GM13976 (cell line): ENCODE results near the gene ASS1.

Experiments used
- DNase-seq: peaks from one replicate; pipeline ENCODE4 v3.0.0; 2012; ENCODE audit warnings: low spot score
- in situ Hi-C: fragments of 300-500 bp; cut with MboI; formaldehyde crosslinking; loops from one replicate; pipeline ENCODE4 v1.12.0; 2022; ENCODE audit warnings: low sequenced_read_pairs, mixed read lengths, inconsistent platforms; ENCODE audit not compliant: unreplicated experiment
- TF ChIP-seq, protein P1 (sequence below): IDR thresholded peaks from 2 replicates; pipeline ENCODE4 v1.5.1; 2012; ENCODE audit warnings: borderline replicate concordance, mild to moderate bottlenecking; ENCODE audit not compliant: insufficient read depth; ENCODE audit errors: extremely low read depth, missing control alignments, control extremely low read depth

Gene ASS1

DNA sequence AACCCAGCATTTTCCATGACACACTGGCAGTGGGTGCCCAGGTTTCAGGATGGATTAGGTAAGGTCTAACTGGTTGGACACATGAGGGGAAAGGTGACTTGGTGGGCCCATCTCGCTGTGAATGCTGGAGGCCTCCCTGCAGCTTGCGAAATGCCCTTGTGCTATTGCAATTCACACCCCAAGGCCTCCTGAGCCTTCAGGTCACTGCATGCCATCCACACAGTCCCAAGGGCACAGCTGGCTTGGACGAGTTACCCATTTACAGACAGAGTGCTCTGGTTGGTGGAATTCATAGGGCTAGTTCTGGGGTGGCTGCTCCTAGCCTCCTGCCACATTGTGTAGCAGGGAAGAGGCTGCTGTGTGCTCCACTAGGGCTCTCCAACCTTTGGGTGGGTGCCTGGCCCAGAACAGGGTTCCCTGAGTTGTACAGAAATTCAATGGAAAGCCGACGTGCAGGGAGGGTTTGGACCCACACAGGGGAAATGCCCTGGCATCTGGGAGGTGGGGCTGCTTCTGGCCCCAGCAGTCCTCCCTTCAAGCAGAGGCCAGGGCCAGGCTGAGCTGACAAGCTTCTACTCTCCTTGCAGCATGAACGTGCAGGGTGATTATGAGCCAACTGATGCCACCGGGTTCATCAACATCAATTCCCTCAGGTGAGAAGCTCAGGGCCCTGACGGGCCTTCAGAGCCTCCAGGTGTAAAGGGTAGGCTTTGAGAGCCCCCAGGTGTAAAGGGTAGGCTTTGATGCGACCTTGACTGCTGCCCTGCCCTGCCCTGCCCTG, 54.3 kb downstream of the ASS1 start:
- in situ Hi-C loops, result no loop called here
- TF ChIP-seq, protein P1, sequence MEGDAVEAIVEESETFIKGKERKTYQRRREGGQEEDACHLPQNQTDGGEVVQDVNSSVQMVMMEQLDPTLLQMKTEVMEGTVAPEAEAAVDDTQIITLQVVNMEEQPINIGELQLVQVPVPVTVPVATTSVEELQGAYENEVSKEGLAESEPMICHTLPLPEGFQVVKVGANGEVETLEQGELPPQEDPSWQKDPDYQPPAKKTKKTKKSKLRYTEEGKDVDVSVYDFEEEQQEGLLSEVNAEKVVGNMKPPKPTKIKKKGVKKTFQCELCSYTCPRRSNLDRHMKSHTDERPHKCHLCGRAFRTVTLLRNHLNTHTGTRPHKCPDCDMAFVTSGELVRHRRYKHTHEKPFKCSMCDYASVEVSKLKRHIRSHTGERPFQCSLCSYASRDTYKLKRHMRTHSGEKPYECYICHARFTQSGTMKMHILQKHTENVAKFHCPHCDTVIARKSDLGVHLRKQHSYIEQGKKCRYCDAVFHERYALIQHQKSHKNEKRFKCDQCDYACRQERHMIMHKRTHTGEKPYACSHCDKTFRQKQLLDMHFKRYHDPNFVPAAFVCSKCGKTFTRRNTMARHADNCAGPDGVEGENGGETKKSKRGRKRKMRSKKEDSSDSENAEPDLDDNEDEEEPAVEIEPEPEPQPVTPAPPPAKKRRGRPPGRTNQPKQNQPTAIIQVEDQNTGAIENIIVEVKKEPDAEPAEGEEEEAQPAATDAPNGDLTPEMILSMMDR, result no peak
- DNase-seq, result no peak

- in situ Hi-C loops, result no loop called here
- DNase-seq, result no peak
- TF ChIP-seq, protein P1, result no peak
Measured at GRCh38 chr9:130499804-130500263, 55.1 kb downstream of the ASS1 start.

GRCh38 chr9:130500340-130501180, 55.8 kb downstream of the ASS1 start:
- DNase-seq, result no peak
- in situ Hi-C loops, result no loop called here
- TF ChIP-seq, protein P1, result no peak

- in situ Hi-C loops, result no loop called here
- TF ChIP-seq, protein P1, result no peak
- no peak for DNase-seq
Measured at GRCh38 chr9:130501639-130502038, 56.9 kb downstream of the ASS1 start.

- TF ChIP-seq, protein P1, result no peak
- in situ Hi-C loops, result no loop called here
- no peak for DNase-seq
Measured at GRCh38 chr9:130508218-130508617, 63.5 kb downstream of the ASS1 start.

- TF ChIP-seq, protein P1, result no peak
- in situ Hi-C loops, result no loop called here
- no peak for DNase-seq
Measured at GRCh38 chr9:130512199-130512598, 67.4 kb downstream of the ASS1 start.
